CD14-positive monocyte (primary cell): Measurements from ENCODE around the gene EDIL3. TPM values are rescaled to one million over a fixed set of nuclear protein-coding genes. Genes with fewer than 3 reads are reported as not detected.

Experiments
- DNase-seq, 3 donors: peaks; one replicate each; pipeline ENCODE4 v3.0.0-alpha.2; 2011 to 2022
- H2AFZ ChIP-seq: 2 replicates; pipeline ENCODE4 v1.6.0; 2012; ENCODE audit warnings: mild to moderate bottlenecking, low read depth, low read length, inconsistent platforms; ENCODE audit not compliant: insufficient read depth, poor library complexity, severe bottlenecking
- H3K27ac ChIP-seq, 2 donors: 1 replicate in 1 of 2; 2 replicates in 1 of 2; pipeline ENCODE4 v1.5.1; 2012 to 2013; ENCODE audit warnings: low read length in 2 of 2, control low read depth in 1 of 2, inconsistent platforms in 1 of 2, low read depth in 1 of 2, mild to moderate bottlenecking in 1 of 2
- H3K27me3 ChIP-seq, 2 donors: one replicate each; pipeline versions ENCODE4 v1.6.0 to v1.6.1; 2011 to 2013; ENCODE audit warnings: low read length in 2 of 2; ENCODE audit not compliant: control insufficient read depth in 2 of 2, insufficient read depth in 2 of 2
- H3K36me3 ChIP-seq, 2 donors: replicated peaks in 1 of 2; 1 replicate in 1 of 2; 2 replicates in 1 of 2; pipeline versions ENCODE4 v1.5.1 to v1.6.1; 2012 to 2013; ENCODE audit warnings: low read length in 2 of 2, control low read depth in 1 of 2, inconsistent platforms in 1 of 2, mild to moderate bottlenecking in 1 of 2; ENCODE audit not compliant: insufficient read depth in 2 of 2, control insufficient read depth in 1 of 2
- H3K4me1 ChIP-seq, 2 donors: 1 replicate in 1 of 2; 2 replicates in 1 of 2; pipeline versions ENCODE4 v1.5.1 to v1.6.1; 2012 to 2013; ENCODE audit warnings: low read length in 2 of 2, control low read depth in 1 of 2, inconsistent platforms in 1 of 2, mild to moderate bottlenecking in 1 of 2, moderate library complexity in 1 of 2; ENCODE audit not compliant: insufficient read depth in 2 of 2, control insufficient read depth in 1 of 2
- H3K4me2 ChIP-seq: replicated peaks from 2 replicates; pipeline ENCODE3; 2012; ENCODE audit warnings: low read length, moderate library complexity, mild to moderate bottlenecking; ENCODE audit not compliant: poor library complexity, severe bottlenecking; ENCODE audit errors: extremely low read depth
- H3K4me3 ChIP-seq, 3 experiments: fragments of 200-600 bp in 1 of 3; sonication (generic) in 1 of 3; replicated peaks in 1 of 3; 1 replicate in 2 of 3; 2 replicates in 1 of 3; pipeline ENCODE4 v1.5.1; 2011 to 2013; ENCODE audit warnings: low read length in 3 of 3, mild to moderate bottlenecking in 3 of 3, control low read depth in 2 of 3, low read depth in 2 of 3, inconsistent platforms in 1 of 3, moderate library complexity in 1 of 3
- H3K79me2 ChIP-seq: 2 replicates; pipeline ENCODE4 v1.6.0; 2012; ENCODE audit warnings: mild to moderate bottlenecking, control low read depth, inconsistent platforms, low read length, moderate library complexity; ENCODE audit not compliant: insufficient read depth
- H3K9ac ChIP-seq: 2 replicates; pipeline ENCODE4 v1.6.0; 2017; ENCODE audit warnings: low read length, mild to moderate bottlenecking; ENCODE audit not compliant: insufficient read depth, poor library complexity, severe bottlenecking
- H3K9me3 ChIP-seq, 2 donors: replicated peaks in 1 of 2; 1 replicate in 1 of 2; 2 replicates in 1 of 2; pipeline versions ENCODE4 v1.5.1 to v1.6.1; 2012 to 2013; ENCODE audit warnings: low read length in 2 of 2, control low read depth in 1 of 2; ENCODE audit not compliant: control insufficient read depth in 1 of 2, insufficient read depth in 1 of 2
- H4K20me1 ChIP-seq: 2 replicates; pipeline ENCODE4 v1.6.0; 2012; ENCODE audit warnings: mild to moderate bottlenecking, low read length, control low read depth, moderate library complexity; ENCODE audit not compliant: insufficient read depth
- H3K27ac Mint-ChIP-seq, 7 donors: one replicate each; pipeline ENCODE4 v1.8.0; 2020; ENCODE audit warnings: mild to moderate bottlenecking in 7 of 7, mixed read lengths in 7 of 7, moderate library complexity in 6 of 7, inconsistent platforms in 2 of 7
- H3K27me3 Mint-ChIP-seq, 3 donors: one replicate each; pipeline ENCODE4 v1.8.0; 2021 to 2022; ENCODE audit warnings: low read depth in 3 of 3, mild to moderate bottlenecking in 3 of 3, mixed read lengths in 3 of 3, moderate library complexity in 3 of 3, inconsistent platforms in 1 of 3
- H3K36me3 Mint-ChIP-seq, 2 donors: one replicate each; pipeline ENCODE4 v1.8.0; 2020; ENCODE audit warnings: mixed read lengths in 2 of 2, inconsistent platforms in 1 of 2, mild to moderate bottlenecking in 1 of 2
- H3K4me1 Mint-ChIP-seq: one replicate; pipeline ENCODE4 v1.8.0; 2020; ENCODE audit warnings: mild to moderate bottlenecking, mixed read lengths
- H3K4me3 Mint-ChIP-seq, 2 donors: one replicate each; pipeline ENCODE4 v1.8.0; 2020; ENCODE audit warnings: mild to moderate bottlenecking in 2 of 2, mixed read lengths in 2 of 2, moderate library complexity in 1 of 2
- H3K9me3 Mint-ChIP-seq, 7 donors: one replicate each; pipeline ENCODE4 v1.8.0; 2020 to 2022; ENCODE audit warnings: mixed read lengths in 7 of 7, mild to moderate bottlenecking in 6 of 7, moderate library complexity in 6 of 7, inconsistent platforms in 2 of 7
- WGBS: methylation state at CpG from one replicate; pipeline ENCODE4 v1.1.5; 2013; ENCODE audit warnings: missing lambda C conversion rate; ENCODE audit not compliant: insufficient coverage; 5-methylcytosine and 5-hydroxymethylcytosine counted together
- intact Hi-C, 2 donors: fragments of 100-400 bp; cut with micrococcal nuclease; formaldehyde crosslinking; loops; one replicate each; pipeline versions ENCODE4 v1.15.0 to v1.15.1; 2023
- polyA plus RNA-seq, 3 donors: library from polyadenylated mRNA; depleted of rRNA in 1 of 3; unstranded in 2 of 3; stranded (reverse) in 1 of 3; fragments of 300-500 nt in 2 of 3; fragments of >200 nt in 1 of 3; fragmentation: Illumina TruSeq in 2 of 3; gene quantifications; 1 replicate in 2 of 3; 2 replicates in 1 of 3; pipeline ENCODE4 v1.2.3, GENCODE V29; 2012 to 2021
- TF ChIP-seq, protein P1 (sequence below): fragments of 200-600 bp; IDR thresholded peaks from one replicate; pipeline ENCODE4 v1.8.0; 2022; ENCODE audit warnings: antibody characterized with exemption, mild to moderate bottlenecking

The EDIL3 gene
- polyA plus RNA-seq, 3 donors = 0.09 TPM; not detected in 2

DNA sequence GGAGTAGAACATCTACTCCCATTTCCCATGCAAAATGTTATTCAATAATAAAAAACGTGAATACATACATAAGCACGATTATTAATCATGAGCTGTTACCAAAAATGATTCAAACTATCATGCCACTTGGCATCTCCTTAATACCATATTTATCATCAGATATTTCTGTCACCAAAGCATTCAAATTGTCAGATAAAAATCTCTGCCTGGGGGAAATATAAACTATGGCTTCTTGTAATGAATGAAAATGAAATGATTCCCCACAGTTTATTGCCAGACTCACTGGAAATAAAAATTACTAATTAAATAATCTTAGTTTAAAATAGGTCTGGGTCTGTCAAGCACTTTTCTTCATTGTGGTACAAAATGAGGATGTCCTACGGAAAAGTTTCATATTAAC is 265.4 kb downstream of the EDIL3 start:
- Histone ChIP-seq H3K27me3 (no peaks in the 10 kb centered on the region), H3K79me2 (no peaks in the 10 kb centered on the region), H3K4me2 (no peak overlapping the region), H3K9me3 (no peaks in the 10 kb centered on the region), H3K27ac (no peak overlapping the region), H3K4me3 (no peak overlapping the region), H3K9ac (no peak overlapping the region), H4K20me1 (no peaks in the 10 kb centered on the region), H3K36me3 (no peaks in the 10 kb centered on the region), H3K4me1 (no peaks in the 10 kb centered on the region), H2AFZ (no peak overlapping the region)
- Mint-ChIP-seq H3K4me3 (no peak overlapping the region), H3K27ac (no peak overlapping the region), H3K36me3 (no peaks in the 10 kb centered on the region), H3K4me1 (no peaks in the 10 kb centered on the region), H3K27me3 (peaks cover 0 to 1% (median 0%) of the 10 kb centered on the region in 3 donors), H3K9me3 (no peaks in the 10 kb centered on the region)
- TF ChIP-seq, protein P1, sequence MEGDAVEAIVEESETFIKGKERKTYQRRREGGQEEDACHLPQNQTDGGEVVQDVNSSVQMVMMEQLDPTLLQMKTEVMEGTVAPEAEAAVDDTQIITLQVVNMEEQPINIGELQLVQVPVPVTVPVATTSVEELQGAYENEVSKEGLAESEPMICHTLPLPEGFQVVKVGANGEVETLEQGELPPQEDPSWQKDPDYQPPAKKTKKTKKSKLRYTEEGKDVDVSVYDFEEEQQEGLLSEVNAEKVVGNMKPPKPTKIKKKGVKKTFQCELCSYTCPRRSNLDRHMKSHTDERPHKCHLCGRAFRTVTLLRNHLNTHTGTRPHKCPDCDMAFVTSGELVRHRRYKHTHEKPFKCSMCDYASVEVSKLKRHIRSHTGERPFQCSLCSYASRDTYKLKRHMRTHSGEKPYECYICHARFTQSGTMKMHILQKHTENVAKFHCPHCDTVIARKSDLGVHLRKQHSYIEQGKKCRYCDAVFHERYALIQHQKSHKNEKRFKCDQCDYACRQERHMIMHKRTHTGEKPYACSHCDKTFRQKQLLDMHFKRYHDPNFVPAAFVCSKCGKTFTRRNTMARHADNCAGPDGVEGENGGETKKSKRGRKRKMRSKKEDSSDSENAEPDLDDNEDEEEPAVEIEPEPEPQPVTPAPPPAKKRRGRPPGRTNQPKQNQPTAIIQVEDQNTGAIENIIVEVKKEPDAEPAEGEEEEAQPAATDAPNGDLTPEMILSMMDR = no peak
- intact Hi-C loops = no loop called here
- no peak for DNase-seq
- WGBS = 100% methylated on average over 2 of the region's 3 CpGs

DNA sequence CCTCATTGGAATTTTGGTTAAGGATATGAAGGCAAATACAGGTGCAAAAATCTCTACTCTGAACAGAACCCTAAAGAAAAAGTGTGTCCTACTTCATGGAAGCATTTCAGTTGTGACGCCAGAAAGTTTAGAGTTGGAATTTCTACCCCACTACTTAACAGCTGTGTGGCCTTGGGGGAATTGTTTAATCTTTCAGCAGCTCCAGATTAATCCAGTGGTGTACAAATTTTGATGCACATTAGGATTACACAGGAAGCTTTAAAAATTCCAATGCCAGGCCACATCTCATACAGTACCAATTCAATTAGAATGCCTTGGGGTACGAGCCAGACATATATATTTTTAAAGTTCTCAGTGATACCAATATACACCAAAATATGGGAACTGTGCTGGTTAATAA is 266.1 kb downstream of the EDIL3 start:
- no CpG with 5 or more reads among the region's 2 CpGs for WGBS
- Mint-ChIP-seq H3K4me1 (no peaks in the 10 kb centered on the region), H3K27ac (no peak overlapping the region), H3K4me3 (no peak overlapping the region), H3K36me3 (no peaks in the 10 kb centered on the region), H3K9me3 (no peaks in the 10 kb centered on the region), H3K27me3 (peaks cover 0 to 1% (median 0%) of the 10 kb centered on the region in 3 donors)
- no peak overlapping the region for H3K27ac ChIP-seq
- H3K9me3 ChIP-seq = no peaks in the 10 kb centered on the region
- H3K9ac ChIP-seq = no peak overlapping the region
- no peak for DNase-seq
- no peaks in the 10 kb centered on the region for H4K20me1 ChIP-seq
- no peak overlapping the region for H3K4me2 ChIP-seq
- no peaks in the 10 kb centered on the region for H3K36me3 ChIP-seq
- H3K27me3 ChIP-seq = no peaks in the 10 kb centered on the region
- intact Hi-C loops = no loop called here
- no peaks in the 10 kb centered on the region for H3K4me1 ChIP-seq
- no peak overlapping the region for H2AFZ ChIP-seq
- TF ChIP-seq, protein P1 = no peak
- no peaks in the 10 kb centered on the region for H3K79me2 ChIP-seq
- H3K4me3 ChIP-seq = no peak overlapping the region
